Esophagus squamous epithelium (tissue), 4 donors: ENCODE data around the gene LRIG1.

Experiments
- POLR2A ChIP-seq, 4 donors: fragments of 450-650 bp; IDR thresholded peaks; one replicate each; pipeline ENCODE4 v1.6.1; 2017; ENCODE audit warnings: antibody characterized with exemption in 4 of 4, mild to moderate bottlenecking in 4 of 4, moderate library complexity in 3 of 4
- TF ChIP-seq, protein P1 (sequence below), 6 experiments: fragments of 450-650 bp in 4 of 6; fragments of 200-600 bp in 2 of 6; sonication (generic) in 2 of 6; IDR thresholded peaks; one replicate each; pipeline ENCODE4 v1.5.1; 2016 to 2019; ENCODE audit warnings: antibody characterized with exemption in 6 of 6, mild to moderate bottlenecking in 4 of 6, moderate library complexity in 4 of 6

- TF ChIP-seq, protein P1, sequence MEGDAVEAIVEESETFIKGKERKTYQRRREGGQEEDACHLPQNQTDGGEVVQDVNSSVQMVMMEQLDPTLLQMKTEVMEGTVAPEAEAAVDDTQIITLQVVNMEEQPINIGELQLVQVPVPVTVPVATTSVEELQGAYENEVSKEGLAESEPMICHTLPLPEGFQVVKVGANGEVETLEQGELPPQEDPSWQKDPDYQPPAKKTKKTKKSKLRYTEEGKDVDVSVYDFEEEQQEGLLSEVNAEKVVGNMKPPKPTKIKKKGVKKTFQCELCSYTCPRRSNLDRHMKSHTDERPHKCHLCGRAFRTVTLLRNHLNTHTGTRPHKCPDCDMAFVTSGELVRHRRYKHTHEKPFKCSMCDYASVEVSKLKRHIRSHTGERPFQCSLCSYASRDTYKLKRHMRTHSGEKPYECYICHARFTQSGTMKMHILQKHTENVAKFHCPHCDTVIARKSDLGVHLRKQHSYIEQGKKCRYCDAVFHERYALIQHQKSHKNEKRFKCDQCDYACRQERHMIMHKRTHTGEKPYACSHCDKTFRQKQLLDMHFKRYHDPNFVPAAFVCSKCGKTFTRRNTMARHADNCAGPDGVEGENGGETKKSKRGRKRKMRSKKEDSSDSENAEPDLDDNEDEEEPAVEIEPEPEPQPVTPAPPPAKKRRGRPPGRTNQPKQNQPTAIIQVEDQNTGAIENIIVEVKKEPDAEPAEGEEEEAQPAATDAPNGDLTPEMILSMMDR (IDR thresholded peaks at IDR 0.05): no peak
- no peak for TF ChIP-seq POLR2A (IDR thresholded peaks at IDR 0.05)
These were observed 34.1 kb downstream of the LRIG1 start for GRCh38 chr3:66466606-66467270.
